NB4 (cell line): ENCODE results near the gene PRRX2.

ENCODE experiments used
- CTCF ChIP-seq: IDR thresholded peaks from one replicate; pipeline ENCODE4 v1.5.1; 2012; ENCODE audit warnings: low read depth, low read length
- POLR2A ChIP-seq: IDR thresholded peaks from 2 replicates; pipeline ENCODE4 v1.6.1; 2011; ENCODE audit warnings: mild to moderate bottlenecking; ENCODE audit not compliant: insufficient read length; ENCODE audit errors: extremely low read depth
- TF ChIP-seq, protein P1 (sequence below): IDR thresholded peaks from 2 replicates; pipeline ENCODE4 v1.6.1; 2011; ENCODE audit warnings: low read depth, low read length

DNA sequence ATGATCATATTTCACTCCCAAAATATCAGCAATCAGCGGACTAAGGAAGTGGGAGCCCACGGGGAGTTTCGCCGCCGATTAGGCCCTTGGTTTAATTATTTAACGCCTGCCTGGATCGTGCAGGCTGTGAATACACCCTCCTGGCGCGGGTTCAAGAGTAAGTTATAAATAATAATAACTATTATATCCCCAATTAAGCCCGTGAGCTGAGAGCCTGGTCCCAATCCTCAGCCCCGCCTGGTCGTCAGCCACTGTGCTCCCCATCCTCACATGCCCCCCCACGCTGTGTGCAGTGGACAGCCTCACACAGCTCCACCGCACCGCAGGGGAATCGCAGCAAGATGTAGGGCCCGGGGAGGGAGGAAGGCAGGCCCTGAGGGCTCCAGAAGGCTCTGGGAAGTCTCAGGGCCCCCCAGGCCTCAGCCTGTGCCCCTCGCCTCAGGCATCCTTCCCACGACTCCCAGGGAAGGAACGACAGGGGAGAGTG lies 10.8 kb upstream of the PRRX2 start:
- TF ChIP-seq CTCF (no peak), POLR2A (no peak)
- TF ChIP-seq, protein P1, sequence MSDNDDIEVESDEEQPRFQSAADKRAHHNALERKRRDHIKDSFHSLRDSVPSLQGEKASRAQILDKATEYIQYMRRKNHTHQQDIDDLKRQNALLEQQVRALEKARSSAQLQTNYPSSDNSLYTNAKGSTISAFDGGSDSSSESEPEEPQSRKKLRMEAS: no peak
